Cerebellar nuclear complex (tissue), 1 donor: Measurements from ENCODE around the gene CNTN4.

Experiments used
- DNase-seq, 2 experiments: peaks; one replicate each; lab custom pipeline; 2025; lab: John Stamatoyannopoulos, UW

Gene CNTN4

DNA sequence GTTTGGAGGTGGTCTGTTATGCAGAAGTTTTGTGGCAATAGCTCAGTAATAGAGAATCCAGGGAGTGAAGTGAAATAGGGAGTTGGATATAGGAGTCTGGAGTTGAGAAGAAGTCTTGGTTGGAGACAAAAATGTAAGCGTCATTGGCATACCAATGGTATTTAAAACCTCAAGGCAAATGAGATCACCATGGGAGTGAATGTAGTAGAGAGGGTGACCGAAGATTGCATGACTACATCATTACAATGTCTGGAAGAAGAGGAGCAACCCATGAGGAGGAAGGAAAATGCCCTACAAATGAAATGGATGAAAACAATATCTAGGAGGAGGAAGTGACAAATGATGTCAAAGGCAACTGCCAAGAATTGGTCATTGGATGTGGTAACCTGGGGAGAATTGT is 54.4 kb downstream of the CNTN4 start:
- no peak for DNase-seq

DNA sequence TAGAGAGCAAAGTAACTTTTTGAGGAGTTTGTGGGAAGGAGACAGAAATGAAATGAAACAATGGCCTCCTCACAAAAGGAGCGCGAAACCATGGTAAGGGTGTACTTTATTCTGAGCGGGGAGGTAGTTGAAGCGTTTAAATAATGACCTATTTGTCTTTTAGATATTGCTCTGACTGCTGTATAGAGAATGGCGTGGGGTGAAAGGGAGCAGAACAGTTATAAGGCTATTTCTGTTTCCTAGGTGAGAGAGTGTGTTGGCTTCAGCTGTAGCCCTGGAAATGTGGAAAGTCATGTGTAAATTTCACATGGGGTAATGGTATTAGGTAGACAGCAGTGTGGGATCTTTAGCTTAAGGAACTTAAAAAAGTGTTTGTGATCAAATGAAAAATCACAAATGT is 54.9 kb downstream of the CNTN4 start:
- no peak for DNase-seq

DNA sequence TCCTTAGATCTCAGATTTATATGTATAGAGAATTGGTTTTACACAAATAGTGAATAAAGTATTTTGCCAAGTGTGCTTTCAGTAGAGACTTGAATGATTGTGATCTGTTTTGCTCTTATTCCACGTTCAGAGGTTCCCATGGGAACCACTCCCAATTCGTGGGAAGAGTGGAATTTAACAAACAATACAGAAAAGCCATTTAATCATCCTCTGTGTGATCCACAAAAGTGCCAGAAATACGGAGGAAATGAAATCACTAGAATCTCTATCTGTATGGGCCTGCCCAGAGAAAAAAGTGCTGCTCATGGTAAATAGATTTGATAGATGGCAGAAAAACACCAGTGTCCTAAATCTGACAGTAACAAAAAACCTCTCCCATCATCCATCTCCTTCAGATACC is 56.0 kb downstream of the CNTN4 start:
- no peak for DNase-seq

DNA sequence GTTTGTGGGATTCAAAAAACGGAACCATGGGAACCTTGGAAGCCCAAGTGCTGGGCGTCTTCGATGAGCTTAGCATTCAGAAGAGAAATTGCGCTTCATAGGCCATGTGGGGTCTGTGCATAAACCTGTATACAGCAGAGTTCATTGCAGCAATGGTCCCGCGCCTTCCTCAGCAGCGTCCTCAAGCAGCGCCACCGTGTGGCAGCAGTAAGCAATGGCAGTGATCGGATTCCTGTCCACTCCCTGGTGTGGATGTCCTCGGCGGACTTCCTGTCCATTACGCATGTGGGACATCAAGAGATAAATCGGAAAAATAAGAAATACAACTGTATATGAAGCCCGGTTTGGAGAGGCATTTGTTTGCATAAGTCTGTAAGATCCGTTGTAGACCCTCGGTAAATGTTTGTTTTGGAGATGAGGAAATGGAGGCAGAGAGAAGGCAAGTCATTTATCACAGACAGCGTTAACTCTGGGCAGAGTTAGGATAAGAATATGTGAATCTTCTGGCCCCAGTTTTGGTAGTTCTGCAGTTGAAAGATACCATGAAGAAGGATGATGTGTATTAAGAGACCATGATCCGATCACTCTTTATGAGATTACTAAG is 57.7 kb downstream of the CNTN4 start:
- no peak for DNase-seq

DNA sequence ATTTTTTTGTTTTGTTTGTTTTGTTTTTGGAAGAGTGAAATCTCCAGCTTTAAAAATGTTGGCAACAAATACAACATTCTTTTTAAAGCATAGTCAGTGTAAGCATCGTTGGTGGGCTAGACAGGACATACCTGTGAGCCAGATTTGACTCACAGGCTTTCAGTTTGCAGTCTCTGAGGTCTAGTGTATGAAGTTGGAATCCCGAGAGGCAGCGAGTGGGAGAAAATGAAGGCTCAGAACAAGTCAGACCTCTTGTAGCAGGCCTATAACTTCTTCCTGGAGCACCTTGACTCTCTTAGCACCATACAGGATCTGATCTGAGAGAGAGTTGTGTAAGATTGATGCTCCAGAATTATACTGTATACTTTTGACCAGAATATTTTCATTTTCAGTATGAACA is 60.2 kb downstream of the CNTN4 start:
- DNase-seq: no peak

DNA sequence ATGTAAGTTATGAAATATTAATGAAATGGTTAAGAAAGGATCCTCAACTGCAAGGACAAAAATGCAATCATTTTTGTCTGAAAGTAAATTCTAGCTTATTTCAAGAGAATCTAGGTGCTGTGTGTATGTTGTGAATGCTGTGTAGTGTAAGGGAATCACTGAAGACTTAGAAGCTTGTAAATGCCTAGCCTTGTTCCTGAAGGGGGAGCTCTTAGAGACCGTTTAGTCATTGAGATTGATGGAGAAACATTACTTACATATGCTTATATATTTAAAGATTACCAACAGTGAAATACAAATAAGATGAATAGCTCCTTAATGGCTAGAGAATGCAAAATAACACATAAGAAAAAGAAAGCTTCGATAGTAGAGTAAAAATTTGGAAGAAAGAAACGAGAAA is 67.9 kb downstream of the CNTN4 start:
- DNase-seq: no peak

DNA sequence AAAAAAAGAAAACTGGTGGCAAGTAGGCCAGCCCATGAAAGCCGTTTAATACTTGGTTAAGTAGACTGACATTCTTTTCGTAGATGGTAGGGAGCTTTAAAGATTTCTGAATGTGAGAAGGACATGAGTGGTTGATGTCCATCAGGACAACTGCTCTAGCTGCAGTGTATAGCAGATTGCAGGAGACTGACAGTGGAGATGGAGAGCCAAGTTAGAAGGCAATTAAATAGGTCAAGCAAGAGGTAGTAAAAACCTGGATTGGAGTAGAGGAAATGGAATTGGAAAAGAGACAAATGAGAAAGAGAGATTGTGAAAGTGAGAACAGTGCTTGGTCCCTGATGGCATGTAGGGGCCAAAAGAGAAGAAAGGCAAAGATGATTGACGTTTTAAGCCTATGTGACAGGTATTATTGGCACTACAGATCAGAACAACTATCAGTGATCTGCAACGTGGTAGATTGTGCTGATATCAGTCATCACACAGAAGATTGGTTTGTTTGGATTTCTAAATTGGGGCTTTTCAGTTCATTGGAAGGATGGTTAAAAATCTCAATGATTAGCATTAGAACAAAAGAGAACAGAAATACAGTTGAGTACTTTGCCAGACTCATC is 74.0 kb downstream of the CNTN4 start:
- DNase-seq: no peak

DNA sequence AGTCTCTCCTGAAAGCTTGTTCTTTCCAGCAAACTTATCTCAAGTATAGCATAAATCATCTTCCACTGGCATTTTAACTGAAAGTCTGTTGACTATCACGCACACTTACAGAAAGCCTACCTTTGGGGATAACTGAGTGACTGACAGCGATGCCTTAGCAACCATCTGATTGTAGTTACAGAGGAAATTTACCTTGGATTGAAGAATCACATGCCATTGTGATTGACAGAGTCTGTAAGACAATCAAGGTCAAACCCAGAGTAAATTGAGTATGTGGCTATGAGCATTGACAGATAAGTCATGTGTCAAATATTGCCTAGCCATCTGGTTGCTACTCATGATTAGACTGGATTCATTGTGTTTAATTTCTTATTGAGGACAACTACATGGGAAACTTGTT is 82.0 kb downstream of the CNTN4 start:
- no peak for DNase-seq

DNA sequence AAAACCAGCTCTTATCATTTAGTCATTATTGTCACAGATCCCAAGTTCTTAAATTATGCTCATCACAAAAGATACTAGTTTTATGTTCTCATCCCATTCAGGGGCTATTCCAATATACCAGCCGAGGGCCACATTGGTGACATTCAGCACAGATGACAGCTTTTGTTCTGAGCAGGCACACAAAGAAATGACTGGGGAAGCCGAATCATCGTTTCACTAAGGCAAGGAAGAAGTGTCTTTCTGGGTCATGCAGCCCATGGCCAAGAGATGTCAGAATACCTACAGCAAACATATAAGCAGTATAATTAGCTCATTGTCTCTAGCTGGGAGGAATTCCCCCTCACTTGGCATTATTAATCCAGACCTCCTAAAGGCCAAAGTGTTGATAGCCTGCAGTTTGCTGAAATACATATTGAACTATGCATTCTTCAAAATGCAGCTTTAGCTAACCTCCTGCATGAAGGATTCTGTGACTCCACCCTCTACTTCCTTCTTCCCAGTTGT is 100.2 kb downstream of the CNTN4 start:
- DNase-seq: no peak

DNA sequence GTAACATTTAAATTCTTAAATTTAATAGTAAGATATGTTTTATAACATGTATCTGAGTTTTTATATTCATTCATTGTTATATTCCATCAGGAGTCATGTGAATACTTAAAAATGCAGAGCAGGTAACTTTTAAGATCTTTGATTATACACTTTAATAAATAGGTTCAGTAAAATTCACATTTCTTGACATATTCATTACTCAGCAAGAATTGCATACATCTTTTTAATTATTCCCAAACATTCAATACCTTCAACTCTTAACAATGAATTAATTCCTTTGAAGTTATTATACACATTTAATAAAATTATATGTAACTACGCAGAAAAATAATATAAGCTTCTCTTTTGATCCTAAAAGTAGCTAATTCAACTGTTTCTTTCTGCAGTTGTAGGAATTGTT is 105.4 kb downstream of the CNTN4 start:
- DNase-seq: no peak

DNA sequence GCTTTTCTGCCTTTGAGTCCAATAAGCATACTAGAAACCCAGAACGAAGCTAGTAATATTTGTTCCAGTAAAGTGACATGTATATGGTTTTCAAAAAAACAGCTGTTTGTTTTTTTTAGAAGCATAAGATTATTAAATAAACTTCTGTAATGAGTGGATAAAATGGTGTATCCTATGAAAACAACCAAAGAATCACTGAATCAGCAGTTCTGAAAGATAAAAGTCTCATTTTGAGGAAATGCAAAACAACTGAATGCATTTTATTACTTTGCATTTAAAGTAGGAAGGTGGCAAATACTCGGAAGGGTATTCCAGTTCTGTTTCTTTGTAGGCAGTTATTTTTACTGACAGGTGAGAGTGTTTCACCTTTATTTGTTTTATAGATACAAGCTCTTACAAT is 107.0 kb downstream of the CNTN4 start:
- no peak for DNase-seq

DNA sequence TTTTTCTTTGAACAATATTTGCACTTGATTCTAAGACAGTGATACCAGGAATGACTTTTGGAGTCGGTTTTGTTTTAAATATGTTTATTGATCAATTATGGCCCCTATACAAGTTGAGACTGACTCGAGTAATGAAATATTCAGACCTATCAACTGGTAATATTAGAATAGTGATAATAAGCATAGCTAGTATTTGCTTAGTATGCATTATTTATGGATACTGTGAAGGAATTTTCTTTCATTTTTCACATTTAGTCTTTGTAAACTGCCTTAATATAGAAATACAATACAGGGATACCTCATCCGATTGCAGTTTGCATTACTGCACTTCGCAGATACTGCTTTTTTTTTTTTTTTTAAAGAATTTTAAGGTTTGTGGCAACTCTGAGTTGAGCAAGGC is 107.9 kb downstream of the CNTN4 start:
- DNase-seq: no peak

DNA sequence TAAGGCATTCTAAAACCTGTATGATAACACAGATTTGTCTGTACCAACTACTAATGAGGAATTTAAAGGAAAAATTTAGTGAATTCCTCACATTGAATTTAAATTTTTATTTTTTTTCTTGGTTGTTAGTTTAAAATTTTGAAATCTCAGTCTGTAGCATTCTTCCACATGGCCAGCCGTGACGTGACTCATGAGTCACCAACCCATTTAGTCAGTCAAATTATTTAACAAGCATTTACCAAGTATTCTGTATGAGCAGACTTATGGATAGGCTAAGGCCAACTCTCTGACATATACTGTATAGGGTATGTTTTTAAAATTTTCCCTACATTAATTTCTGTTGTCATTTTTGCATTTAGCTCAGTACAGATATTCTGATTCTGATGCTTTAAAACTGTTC is 112.9 kb downstream of the CNTN4 start:
- no peak for DNase-seq

DNA sequence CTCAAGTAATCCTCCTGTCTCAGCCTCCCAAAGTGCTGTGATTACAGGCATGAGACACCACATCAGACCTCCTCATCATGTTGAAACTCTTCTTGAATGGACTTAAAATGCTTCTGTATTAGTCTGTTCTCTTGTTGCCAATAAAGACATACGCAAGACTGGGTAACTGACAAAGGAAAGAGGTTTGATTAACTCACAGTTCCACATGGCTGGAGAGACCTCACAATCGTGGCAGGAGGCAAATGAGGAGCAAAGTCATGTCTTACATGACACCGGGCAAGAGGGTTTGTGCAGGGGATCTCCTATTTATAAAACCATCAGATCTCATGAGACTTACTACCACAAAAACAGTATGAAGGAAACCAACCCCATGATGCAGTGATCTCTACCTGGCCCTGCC is 113.5 kb downstream of the CNTN4 start:
- DNase-seq: no peak

DNA sequence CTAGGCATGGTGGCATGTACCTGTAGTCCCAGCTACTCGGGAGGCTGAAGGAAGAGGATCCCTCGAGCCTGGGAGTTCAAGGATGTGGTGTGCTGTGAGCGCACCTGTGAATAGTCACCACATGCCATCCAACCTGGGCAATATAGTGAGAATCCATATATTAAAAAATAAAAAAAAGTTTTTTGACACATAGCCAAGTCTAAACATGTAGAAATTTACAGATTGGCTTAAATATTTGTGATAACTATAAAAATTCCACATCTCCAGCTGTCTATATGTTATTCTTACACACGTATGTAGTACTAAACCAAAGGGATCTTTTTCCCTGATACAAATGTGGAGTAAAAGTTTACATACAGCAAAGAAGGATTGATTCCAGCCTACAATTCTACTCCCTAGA is 119.7 kb downstream of the CNTN4 start:
- DNase-seq: no peak

DNA sequence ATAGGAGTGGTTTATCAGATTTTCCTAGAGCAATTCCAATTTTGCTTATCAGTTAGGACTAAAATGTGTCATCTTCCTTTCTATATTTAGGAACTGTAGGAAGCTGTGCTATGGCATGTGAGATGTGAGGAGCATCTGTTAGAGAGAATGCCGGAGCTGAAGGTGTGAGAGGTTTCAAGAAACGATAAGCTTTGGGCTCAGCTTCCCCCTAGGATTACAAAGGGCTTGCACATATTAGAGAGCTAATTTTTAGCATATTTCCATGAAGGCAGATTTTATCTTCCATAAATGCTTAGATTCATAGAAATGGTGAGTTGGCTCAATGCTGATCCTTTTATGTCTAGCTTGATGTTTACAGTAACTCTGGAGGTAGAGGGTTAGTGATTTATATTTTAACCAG is 120.2 kb downstream of the CNTN4 start:
- no peak for DNase-seq

DNA sequence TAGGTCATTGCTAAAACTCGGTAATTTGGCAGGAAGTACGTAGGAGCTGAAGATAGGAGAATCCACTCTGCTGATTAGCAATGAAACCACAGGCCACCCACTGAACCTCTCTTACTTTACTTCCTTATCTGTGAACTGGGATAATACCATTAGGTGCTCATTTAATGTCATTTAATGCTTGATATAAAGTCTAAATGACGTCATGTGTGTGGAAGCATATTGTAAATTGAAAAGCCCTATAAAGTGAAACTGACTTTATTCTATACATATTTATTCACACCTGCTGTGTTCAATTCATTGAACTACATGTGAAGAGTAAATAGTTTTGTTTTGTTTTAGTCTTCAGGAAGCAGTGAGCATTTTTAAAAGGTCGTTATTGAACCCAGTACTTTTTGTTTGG is 137.5 kb downstream of the CNTN4 start:
- no peak for DNase-seq

DNA sequence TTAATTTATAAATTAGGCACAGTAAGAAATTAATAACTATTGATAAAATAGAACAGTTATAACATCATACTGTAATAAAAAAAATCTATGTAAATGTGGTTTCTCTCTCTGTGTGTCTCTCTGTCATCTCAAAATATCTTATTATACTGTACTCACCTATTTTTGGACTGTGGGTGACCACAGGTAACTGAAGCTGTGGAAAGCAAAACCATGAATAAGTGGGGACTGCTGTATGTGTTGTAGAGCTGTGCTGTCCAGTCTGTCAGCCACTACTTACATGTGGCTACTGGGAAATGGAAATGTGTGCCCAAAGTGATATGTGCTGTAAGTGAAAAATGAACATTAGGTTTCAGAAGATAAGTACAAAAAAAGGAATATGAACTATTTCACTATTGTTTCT is 145.5 kb downstream of the CNTN4 start:
- no peak for DNase-seq

DNA sequence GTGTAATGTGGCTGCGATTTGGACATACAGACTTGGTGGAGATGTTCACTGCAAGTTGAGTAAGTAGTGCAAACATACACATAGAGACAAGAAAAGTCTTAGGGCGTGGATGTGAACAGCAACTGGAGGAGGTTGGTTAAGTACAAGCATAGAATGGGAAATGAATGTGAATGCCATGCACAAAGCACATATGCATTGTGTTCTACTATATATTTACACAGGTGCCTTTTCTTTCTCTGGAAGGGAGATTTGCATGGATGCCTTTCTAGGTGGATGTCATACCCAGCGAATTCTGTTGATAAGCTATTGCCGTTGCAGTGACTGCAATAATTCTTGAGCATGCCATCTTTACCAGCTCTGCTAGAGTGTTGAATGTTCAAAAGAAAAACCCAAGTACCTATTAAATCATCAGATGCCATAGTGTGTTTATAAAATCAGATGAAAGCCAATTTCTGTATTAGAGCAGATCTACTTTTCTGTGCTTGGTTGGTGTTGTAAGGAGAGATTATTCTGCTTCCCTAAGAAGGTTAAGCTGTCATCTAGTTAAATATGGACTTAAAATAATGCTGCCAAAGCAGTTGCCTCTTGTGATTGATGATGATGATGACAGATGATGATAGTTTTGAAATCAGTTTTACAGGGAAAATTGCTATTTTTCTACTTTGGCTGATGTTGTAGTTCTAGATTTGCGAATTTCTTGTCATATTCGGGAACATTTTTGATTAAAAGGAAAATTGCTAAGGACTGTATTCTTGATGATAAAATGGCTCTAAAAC is 148.4 kb downstream of the CNTN4 start:
- no peak for DNase-seq

DNA sequence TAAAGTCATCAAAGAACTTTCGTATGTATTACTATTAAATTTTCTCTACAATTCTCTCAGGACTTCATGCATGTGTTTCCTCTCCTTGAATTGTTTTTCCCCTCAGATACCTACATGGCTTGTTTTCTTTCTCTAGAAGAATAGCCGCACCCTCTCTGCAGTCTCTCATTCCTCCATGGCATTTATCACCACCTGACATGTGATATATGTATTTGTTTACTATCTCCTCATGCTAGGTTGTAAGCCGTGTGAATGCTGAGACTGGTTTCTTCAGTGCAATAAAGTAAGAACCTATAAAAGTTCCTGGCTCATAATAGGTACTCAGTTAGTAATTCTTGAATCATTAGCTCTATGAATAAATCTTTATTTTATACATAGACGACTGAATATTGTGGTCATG is 149.2 kb downstream of the CNTN4 start:
- no peak for DNase-seq

DNA sequence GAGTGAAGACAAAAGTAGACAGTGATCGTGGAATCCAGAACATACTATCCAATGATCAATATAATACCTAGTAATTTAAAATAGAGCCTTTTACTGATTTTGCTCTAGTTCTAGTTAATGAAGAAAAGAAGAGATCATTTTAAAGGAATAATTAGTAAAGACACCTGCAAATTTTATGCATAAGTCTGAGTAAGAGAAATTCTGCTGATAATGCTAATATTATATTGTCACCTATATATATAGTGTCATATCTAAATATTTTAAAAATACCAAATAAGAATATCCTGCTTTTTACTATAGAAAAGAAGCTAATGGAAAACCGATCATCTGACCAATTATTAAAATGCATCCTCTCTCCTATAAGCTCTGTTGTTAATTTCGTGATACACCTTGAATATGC is 152.1 kb downstream of the CNTN4 start:
- no peak for DNase-seq

DNA sequence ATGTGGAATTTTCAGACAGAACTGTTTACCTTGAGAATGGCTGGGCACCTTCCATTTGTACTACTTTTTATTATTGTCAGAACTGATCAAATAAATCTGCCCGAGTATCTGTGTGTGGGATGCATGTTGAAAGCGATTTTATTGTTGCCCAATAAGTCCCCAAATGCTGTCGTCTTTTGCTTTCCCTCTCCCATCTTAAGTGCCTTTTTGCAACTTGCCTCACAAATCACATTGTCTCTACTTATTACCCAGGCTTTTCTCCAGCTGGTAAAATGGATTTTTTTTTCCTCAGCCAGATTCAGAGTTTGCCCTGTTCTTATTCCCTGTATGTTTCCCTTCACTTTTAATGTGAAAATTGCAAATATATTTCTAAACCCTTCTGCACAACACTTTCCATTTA is 163.1 kb downstream of the CNTN4 start:
- no peak for DNase-seq

DNA sequence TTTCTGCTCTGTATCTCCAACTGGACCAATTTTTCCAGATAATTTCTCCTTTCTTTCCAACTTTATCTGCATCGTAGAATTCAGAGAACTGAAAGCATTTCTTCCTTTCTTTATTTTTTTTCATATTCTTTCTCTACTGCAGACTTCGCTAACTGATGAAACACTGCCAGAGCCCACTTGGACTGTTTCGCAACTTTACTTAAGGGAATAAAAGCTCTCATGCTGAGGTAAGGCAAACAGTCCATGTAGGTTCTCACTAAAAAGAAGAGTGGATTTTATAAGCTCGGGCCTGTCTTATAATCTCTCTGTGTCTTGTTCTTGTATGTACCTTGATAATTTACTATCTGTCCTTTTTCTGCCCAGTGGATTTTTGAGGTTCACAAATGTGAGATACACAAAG is 163.5 kb downstream of the CNTN4 start:
- DNase-seq: no peak

DNA sequence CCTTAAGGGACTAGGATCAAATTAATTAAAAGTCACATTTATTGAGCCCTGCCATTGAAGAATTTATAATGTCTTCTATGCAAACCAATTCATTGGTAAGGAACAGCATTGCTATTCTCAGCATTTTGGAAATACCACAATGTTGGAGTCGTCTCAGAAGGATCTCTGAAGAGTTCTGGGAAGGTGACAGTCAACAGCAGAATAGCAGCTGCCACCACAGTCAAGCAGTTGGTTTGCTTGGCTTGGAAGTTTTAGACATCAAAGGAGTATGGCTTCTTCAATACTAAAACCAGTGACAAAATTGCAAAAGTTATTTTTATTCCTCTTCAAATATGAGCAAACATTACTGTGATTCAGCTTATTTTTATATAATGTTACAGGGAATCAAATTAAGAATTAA is 167.9 kb downstream of the CNTN4 start:
- DNase-seq: no peak
